IPS DF 4.7 (cell line): ENCODE data around the gene MEGF11.

Experiments used
- DNase-seq: peaks from one replicate; pipeline ENCODE4 v3.0.0-alpha.2; 2013; ENCODE audit warnings: low spot score; ENCODE audit errors: extremely low read depth

The MEGF11 gene

DNA sequence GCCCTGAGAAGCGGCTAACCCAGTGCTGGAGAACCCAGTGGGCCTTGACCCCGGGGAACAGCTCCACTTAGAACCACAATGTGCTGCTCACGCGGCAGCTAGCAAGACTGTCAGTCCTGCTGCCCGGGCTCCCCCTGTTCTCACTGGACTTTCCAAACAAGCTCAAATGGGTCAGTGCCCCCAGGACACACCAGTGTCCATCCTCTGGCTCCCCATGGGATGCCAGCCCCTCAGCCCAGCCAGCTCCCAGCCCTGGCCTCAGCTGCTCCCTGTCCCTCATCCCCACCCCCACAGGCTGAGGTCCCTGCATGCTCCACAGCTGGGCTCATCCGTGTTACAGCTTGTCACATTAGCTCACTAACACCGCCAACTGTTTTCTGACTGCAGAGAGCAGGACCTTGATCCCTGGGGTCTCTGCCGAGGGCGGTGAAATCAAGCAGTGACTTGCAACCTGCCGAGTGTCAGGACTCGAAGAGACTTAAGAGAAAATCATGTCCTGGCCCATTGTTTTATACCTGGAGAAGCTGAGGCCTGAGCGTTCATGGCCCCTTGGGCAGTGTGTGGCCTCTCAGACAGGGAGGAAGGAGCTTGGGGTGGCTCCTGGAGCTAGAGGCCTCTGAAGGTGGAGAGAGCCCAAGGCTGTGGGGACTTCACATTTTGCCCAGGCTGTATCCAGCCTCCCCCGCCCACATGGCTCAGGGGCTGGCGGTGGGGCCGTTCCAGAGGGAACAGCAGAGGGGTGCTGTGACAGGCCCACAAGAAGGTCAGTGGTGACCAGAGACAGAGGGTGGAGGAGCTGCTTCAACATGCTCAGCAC lies 157.5 kb downstream of the MEGF11 start:
- no peak for DNase-seq

DNA sequence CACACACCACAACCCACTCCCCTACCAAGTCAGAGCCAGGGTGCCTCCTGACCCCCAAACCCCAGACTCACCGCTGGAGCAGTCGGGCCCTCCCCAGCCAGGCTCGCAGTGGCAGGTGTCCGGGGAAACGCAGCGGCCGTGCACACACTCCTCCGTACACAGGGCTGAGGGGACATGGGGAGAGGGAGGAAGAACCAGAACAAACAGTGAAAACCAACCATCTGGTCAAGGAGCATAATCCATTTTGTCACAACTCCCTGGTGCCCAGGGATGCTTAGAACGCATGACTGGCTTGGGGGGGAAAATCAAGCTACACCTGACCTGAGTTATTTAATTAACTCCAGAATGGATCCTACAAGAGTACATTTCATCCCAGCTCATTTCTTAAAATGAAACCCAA lies 159.2 kb downstream of the MEGF11 start:
- no peak for DNase-seq

DNA sequence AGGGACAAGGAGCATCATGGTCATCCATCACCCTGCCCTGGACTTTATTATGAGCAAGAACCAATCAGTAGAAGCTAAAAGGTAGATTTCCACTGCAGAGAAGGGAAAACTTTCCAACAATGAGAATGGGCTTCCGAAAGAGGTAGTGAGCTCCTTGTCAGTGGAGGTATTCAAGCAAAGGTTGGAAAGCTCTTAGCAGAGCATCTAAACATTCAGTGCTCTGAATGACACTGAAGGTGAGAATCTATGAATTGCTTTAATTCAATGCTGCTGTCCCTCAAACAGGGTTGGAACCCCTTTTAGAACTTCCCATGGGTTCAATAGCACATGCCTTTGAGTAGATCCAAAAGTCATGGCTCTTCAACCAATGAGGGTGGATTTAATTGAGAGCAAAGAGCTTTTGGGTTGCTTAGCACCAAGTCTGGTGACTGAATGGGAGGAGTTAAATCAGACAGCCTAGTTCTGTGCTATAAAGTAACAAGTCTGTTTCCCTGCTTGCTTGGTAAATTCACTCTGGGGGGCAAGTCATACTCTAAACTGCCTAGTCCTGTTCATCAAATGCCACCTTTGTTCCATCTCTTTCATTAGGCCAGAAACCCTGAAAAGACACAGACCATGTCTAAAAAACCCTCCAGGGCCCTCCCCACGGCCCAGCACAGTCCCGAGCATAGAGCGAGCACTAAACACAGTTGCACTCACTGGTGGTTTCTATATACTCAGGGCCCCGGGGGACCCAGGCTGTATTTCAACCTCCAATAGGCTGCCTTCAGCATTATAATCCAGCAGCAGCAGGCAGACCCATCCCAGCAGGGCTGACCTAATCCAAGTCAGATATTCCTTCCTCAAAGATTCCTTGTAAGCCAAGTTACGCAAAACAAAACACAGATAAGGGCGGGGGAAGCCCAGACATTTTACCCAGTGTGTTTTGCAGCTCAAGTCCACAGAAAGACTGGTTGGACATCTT lies 161.2 kb downstream of the MEGF11 start:
- DNase-seq: no peak

DNA sequence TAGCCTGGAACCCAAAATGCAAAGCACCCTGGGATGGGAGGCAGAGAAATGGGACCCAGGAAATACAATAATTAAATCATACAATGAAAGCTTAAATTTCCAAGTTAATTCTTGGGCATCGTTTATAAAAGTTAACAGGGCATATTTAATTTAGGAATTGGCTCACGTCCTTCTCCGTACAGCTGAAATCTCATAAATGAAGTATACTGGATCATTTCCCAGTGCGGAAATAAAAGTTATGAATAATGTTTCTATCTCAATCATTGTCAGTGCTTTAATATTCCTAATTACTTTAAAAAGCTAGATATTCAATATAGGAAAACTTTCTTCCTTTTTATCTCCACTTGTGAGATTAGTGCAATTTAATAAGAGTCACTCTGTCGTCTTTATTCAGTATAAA lies 164.0 kb downstream of the MEGF11 start:
- no peak for DNase-seq

GRCh38 chr15:66089049-66089448 lies 164.5 kb downstream of the MEGF11 start:
- no peak for DNase-seq

DNA sequence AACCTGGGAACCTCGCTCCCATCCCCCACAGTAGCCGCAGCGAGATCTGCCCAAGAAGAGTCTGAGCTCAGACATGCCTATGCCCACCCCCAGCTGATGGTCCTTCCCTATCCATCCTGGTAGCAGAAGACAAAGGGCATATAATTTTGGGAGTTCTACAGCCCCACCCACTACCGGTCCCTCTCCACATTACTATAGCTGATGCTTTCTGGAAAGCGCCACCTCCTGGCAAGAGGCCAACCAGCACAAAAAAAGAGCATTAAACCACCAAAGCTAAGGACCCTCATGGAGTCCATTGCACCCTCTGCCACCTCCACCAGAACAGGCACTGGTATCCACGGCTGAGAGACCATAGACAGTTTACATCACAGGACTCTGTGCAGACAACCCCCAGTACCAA lies 168.4 kb downstream of the MEGF11 start:
- DNase-seq: no peak

GRCh38 chr15:66084704-66085103 lies 168.8 kb downstream of the MEGF11 start:
- no peak for DNase-seq

GRCh38 chr15:66080717-66081398 lies 172.7 kb downstream of the MEGF11 start:
- no peak for DNase-seq

DNA sequence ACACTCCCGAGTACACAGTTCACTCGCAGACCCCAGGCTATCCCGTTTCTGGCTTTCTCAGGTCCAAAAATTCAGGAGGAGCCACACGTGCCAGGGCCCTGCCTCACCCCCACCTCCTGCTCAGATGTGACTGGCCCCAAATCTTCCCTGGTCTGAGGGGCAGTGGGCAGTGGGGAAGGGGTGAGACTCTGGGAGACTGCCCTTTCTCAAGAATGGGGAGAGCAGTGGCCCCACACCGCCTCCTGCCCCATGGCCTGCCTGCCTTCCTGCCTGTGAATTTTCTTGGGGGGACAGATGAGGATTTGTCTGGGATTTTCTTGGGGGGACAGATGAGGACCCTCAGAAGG lies 174.6 kb downstream of the MEGF11 start:
- DNase-seq: no peak

DNA sequence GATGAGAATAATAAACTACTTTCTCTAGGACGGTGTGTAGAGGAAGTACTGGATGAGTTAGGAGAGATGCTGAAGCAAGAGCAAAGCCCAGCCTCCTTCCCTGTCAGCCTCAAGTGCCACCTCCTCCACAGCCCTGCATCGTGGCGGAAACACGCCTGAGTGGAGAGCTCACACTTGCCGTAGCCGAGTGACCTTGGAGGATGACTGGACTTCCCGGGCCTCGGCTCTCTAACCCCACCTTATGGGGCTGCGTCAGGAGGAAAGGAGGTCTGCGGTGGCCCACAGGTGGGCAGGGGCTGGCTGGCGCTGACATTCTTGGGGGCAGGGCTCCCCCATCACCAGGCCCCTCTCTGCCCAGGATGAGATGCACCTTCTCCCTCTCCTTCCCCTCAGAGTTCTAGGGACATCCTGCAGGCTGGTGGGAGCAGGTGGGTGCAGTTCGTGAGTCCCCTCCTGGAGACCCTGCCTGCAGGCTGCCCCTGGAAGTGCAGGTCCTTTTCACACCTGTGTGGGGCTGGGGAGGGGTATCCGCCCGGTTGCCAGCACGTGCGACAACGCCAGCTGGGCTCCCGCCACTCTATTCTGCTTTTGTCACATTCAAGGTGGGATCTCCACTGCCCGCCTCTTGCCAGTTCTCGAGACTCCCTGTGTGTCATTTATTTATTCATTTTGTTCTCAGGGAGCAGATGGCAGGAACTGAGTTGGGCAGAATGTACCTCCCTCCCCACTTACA lies 175.2 kb downstream of the MEGF11 start:
- DNase-seq: no peak

GRCh38 chr15:66077320-66077663 lies 176.3 kb downstream of the MEGF11 start:
- no peak for DNase-seq

DNA sequence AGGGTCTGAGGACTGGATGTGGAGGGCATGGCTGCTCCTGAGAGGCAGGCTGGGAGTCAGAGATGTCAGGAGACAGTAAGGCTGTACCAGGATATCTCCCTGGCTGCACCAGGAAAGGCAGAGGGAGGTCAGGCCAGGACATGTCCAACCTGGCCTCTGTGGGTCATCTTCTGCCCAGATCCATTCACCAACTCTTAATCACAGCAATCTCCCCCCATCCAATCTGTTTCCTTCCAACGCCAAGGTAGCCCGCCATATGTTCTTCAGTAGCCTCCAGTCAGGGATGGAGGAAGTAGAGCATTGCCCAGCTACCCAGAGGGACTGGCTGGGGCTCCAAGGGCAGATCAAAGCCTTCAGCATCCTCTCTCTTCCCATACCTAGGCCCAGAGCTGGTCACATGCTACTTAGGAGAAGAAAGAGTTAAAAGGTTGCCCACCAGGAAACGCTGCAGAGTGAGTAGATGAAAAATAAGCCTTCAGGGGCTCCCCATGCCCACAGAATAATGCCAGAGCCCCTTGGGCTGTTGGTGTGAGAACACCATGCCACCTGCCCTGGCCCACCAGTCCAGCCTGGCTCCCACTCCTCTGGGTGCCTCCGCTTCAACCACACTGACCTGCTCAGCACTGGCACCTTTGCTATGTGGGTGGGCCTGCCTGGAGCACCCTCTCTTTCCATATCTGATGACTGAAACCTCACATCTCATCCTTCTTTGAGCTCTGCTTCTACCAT lies 176.8 kb downstream of the MEGF11 start:
- no peak for DNase-seq

GRCh38 chr15:66075947-66076346 lies 177.6 kb downstream of the MEGF11 start:
- DNase-seq: no peak

GRCh38 chr15:66072616-66073361 lies 180.8 kb downstream of the MEGF11 start:
- no peak for DNase-seq

GRCh38 chr15:66071921-66072295 lies 181.6 kb downstream of the MEGF11 start:
- no peak for DNase-seq

DNA sequence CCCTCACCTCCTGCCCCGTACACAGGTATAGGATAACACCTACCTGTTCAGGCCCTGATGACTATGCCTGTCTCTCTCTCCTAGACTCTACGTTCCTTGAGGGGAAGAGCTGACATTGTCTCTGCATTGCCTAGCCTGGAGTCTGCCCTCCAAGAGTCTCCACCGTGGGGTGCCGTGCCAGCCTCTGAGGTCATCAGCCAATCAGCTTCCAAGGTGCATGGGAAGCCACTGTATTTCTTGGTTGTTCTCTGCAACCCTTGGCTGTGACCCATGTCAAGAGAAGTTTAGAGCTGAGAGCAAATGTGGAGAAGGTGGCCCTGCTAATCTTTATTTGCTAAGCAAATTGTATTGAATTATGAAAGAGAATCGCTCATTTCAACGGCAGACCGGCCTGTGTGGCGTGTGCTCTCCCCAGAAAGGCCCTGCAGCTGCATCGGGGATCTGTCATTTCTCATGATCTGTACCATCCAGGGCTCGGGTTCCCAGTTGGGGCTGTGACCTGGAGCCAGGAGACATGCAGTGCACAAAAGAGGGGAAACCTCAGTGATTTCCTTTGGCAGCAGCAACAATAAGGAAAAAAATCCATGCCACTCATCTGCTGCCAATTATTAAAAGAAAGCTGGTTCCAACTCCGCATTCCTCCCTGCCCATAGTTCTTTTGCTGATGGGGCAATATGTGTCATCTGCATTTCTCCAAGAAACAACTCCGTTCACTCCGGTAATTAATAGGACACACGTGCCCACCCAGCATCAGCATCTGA lies 182.2 kb downstream of the MEGF11 start:
- DNase-seq: no peak

DNA sequence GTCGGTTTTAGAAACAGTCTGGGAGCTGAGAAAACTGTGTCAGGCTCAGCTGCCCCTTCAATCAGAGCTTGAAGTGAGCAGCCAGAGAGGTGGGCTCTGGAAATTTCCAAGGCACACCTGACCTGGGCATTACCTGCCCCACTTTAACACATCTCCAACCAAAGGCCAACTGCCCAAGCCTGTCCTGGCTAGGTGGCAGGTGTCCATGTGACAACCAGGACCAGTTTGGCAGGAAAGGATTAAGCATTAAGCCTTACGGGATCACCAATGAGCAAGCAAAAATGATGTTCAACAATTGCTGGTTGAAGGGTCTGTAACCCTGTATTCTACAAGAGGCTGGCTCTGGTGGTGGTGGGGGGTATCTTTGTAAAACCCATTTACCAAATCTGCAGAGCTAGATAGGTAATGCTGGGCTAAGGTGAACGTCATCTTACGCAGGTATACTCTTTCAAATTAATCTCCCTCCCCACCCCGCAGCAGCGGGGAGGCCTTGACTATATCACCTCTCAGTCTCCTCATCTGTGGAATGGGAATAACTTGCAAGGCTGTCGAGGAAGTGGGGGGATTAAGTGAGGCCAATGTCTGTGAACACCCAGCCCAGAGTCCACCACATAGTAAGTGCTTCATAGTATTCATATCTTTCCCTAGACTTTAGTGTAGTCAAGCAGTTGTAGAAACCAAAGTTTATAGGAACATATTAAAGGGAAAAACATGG lies 183.2 kb downstream of the MEGF11 start:
- DNase-seq: no peak

DNA sequence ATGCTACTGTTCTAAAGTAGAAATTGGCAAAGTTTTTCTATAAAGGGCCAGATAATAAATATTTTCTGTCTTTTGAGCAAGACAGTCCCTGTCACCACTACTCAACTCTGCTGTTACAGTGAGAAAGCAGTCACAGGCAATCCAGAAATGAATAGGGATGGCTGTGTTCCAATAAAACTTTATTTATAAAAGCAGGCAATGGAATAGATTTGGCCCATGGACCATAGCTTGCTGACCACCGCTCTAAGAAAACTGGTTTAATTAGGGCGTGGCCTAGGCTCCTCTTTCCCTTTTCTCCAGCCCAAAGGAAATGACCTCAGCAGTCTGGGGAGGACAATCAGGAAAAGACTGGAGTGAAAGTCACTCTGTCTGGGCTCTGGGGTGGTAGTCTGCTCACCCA lies 183.8 kb downstream of the MEGF11 start:
- no peak for DNase-seq

- DNase-seq: no peak
Measured at GRCh38 chr15:66068801-66069200, 184.7 kb downstream of the MEGF11 start.
